ENCODE results near the gene SOX10.

DNA sequence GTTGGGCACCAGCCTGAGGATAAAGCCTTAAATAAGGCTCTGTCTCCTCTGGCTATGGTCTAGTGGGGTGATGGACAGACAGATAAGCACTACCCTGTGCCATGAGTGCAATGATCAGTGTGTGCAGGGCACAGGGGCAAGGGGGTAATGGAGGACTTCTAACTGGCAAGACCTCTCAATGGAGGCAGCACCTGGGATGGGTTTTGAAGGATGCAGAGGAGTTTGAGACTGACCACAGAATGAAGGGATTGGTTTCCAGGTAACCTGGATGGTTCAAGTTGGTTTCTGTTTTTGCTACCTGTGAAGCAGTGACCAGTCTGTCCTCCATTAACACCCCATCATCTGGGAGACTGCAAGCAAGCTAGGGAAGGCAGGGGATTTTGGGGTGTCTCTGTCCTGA, 45.0 kb upstream of the SOX10 start:
- TF ChIP-seq POLR2A (IDR thresholded peaks at IDR 0.05), result no peak
- TF ChIP-seq, protein P1, sequence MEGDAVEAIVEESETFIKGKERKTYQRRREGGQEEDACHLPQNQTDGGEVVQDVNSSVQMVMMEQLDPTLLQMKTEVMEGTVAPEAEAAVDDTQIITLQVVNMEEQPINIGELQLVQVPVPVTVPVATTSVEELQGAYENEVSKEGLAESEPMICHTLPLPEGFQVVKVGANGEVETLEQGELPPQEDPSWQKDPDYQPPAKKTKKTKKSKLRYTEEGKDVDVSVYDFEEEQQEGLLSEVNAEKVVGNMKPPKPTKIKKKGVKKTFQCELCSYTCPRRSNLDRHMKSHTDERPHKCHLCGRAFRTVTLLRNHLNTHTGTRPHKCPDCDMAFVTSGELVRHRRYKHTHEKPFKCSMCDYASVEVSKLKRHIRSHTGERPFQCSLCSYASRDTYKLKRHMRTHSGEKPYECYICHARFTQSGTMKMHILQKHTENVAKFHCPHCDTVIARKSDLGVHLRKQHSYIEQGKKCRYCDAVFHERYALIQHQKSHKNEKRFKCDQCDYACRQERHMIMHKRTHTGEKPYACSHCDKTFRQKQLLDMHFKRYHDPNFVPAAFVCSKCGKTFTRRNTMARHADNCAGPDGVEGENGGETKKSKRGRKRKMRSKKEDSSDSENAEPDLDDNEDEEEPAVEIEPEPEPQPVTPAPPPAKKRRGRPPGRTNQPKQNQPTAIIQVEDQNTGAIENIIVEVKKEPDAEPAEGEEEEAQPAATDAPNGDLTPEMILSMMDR (IDR thresholded peaks at IDR 0.05), result no peak

All from tibial nerve (tissue), 3 donors.